HG03439 (cell line): ENCODE measurements around the gene TMEM132D.

Experiments
- ATAC-seq: cut with Tn5 transposase; IDR thresholded peaks from one replicate; pipeline ENCODE4 v1.9.1; 2021; ENCODE audit warnings: mild to moderate bottlenecking, moderate library complexity; ENCODE audit not compliant: unreplicated experiment

TMEM132D gene

DNA sequence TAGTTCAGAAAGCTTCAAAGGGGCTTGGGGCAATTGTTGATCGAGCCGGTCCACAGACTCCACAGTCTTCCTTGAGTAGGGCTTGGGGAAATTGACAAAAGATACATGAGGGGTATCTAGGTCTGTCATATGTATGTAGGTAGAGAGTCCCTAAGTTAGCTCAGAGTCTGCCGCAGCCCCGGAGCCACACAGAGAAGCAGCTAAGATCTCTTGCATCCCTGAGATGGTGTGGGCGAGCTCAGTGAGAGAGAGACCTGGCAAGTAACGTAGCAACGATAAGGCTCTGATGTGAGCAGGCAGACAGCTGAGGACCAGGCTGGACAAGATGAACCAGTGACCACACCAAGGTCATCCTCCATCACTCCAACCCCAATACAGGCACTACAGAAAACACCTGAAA lies 297.6 kb downstream of the TMEM132D start:
- no peak for ATAC-seq

DNA sequence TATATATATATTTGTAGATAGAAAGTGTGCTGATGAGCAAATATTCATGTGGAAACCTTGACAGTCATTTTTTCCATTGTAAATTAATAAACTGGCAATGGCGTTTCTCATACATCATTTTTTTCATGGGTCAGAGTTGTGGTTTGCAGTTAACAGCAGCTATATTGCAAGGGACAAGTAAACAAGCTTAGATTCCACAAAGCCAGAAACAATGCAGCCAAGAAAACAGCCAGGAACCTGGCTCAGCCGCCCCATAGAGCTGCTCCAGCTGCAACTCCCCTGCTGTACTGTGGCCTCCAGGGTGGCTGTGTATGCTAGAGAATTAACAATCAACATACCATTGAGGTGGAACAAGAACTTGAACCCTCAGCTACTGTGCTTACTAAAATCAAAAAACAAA lies 298.2 kb downstream of the TMEM132D start:
- no peak for ATAC-seq

GRCh38 chr12:129604506-129604905 lies 299.3 kb downstream of the TMEM132D start:
- no peak for ATAC-seq

DNA sequence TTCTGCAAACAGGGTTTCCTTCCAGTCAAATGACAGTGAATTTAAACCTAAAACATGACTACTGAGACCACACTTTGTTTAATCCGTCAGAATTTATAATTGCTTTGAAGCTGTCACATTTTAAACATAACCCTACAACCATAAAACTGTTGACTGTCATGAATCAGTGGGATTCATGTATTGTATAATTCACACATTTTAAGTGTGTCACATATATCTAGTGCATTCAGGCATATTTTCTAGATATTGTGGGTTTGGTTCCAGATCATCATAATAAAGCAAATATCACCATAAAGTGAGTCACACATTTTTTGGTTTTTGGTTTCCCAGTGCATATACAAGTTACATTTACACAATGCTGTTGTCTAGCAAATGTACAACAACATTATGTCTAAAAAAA lies 304.4 kb downstream of the TMEM132D start:
- no peak for ATAC-seq

- ATAC-seq: no peak
Measured at GRCh38 chr12:129594098-129594497, 309.7 kb downstream of the TMEM132D start.

GRCh38 chr12:129592449-129592848 lies 311.4 kb downstream of the TMEM132D start:
- no peak for ATAC-seq

DNA sequence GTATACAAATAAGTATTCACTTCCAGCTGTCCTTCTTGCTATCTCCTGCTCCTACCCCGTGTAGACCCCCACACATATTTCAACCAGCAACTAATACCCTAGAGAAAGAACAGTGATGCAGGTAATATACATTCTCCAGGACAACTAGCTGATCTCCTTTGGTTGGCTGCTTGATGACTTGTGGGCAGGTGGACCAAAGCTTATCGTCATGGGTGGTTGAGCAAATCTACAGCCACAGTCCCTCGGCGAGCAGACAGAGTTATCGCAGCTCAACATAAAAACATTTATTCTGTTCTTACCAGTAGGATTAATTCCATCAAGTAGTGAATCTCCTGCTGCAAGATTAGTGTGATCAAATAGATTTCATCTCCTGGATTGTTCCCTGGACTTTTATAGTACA lies 314.3 kb downstream of the TMEM132D start:
- ATAC-seq: no peak

- no peak for ATAC-seq
Measured at GRCh38 chr12:129588142-129588541, 315.7 kb downstream of the TMEM132D start.

DNA sequence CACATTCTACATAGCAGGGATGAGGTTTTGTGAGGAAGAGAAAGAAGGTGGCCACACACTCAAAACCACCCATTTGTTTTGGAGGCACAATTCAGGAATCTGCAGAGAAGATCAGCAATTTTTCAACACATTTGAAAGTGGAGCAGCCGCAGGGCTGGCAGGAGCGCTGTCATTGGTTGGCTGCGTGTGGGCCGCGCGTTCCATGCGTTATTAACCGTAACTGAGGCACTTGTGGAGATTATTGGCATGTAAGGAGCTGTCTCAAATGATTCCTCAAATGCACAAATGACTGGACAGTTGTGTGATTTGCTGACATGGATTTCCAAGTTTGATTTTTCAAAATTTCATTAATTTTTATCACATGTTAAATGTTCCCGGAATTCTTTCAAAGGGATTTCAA lies 318.5 kb downstream of the TMEM132D start:
- no peak for ATAC-seq

DNA sequence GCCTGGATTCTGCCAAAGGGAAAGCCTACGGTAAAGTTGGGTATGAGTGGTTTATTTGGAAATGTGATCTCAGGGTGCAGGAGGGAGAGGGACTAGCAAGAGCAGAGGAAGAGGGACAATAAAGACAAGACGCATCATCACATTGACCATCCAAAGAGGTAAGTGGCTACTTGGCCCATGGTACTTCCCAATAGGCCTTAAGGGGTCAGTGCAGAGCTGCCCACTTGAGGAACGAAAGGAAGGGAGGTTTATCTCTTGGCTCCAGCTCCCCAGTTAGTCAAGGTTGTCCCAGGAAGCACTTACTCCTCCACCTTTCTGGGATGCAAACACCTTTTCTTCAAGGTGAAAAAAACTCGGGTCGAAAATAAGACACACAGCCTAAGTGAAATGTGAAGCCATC lies 323.9 kb downstream of the TMEM132D start:
- ATAC-seq: no peak

DNA sequence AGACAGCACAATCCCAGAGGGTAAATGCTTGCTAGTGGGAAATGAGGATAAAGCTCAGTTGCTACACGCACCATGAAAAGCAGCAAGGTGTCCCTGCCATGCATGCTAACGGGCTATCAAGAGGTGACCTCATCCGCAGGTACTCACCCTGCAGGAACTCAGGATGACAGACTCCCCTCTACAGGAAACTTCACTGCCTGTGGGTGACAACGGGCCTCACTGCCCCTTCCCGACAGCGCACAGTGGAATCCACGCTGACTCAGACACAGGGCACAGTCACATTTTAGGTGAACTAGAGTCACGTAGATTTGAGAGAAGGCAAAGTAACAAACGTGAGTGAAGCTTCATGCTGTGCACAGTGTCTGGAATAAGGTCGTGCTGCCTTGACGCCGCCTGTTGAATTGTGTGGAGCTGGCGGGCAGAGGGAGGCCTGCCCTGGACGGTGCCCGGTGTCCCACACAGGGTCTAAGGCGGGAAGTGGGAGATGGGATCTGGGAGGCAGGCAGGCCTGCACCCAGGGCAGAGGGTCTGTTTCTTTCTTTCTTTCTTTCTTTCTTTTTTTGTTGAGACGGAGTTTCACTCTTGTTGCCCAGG lies 331.8 kb downstream of the TMEM132D start:
- no peak for ATAC-seq

GRCh38 chr12:129570796-129571400 lies 332.9 kb downstream of the TMEM132D start:
- no peak for ATAC-seq

DNA sequence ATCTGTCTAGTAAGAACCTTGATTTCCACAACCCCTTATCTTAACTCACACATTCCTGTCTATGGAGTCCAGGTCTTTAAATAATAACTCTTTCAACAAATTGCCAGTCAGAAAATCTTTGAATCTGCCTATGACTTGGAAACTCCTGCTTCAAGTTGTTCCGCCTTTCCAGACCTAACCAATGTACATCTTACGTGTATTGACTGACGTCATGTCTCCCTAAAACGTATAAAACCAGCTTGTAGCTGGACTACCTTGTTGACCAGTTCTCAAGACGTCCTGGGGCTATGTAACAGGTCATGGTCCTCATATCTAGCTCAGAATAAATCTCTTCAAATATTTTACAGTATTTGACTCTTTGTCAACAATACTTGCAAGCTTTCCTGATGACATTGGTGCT lies 337.0 kb downstream of the TMEM132D start:
- ATAC-seq: no peak

DNA sequence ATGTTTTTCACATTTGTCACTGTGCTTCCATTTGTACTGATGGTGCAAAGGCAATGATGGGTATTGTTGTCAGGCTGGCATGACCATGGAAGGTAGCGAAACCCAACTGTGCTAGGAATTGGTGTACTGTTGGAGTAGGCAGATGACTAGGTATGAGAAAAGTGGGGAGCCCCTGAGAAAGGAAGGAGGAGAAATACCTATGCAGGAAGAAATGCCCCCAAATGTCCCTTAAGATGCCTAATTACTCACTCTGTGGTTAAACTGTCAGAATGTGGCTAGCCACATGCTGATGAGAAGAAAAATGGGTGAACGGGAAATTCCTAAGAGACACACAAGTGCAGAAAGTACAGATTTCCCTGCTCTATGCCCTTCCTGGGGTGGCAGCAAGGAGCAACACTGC lies 339.1 kb downstream of the TMEM132D start:
- no peak for ATAC-seq

GRCh38 chr12:129563266-129563665 lies 340.6 kb downstream of the TMEM132D start:
- ATAC-seq: no peak

GRCh38 chr12:129561304-129561703 lies 342.5 kb downstream of the TMEM132D start:
- ATAC-seq: no peak

GRCh38 chr12:129559776-129560175 lies 344.0 kb downstream of the TMEM132D start:
- no peak for ATAC-seq

- no peak for ATAC-seq
Measured at GRCh38 chr12:129558036-129558435, 345.8 kb downstream of the TMEM132D start.

DNA sequence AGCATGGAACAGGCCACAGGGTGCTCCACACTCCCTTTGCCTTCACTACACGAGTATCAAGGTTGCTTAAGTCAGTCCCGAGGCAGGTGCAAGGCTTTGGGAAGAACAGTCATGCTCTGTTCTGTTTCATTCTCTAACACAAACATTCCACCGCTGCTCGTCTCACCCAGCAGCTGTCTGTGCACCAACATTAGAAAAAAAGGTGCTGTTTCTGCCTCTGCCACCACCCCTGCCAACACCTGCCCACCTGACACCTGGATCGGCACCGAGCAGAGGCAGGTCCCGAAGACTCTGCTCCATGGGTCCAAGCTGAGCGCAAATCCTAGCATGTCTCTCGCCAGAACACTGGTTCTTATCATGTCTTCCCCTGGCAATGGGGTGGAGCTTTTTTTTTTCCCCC lies 347.7 kb downstream of the TMEM132D start:
- no peak for ATAC-seq

- ATAC-seq: no peak
Measured at GRCh38 chr12:129552996-129553750, 350.7 kb downstream of the TMEM132D start.

GRCh38 chr12:129551441-129551840 lies 352.4 kb downstream of the TMEM132D start:
- no peak for ATAC-seq

- no peak for ATAC-seq
Measured at GRCh38 chr12:129550353-129550752, 353.5 kb downstream of the TMEM132D start.
